HG02970 (cell line): ENCODE results near the gene CTR9.
"Not testable (repeated sequence)": the region's sequence is repeated elsewhere in the genome, so short reads cannot be mapped to it uniquely, and the experiment has no call there.

ENCODE experiments used
- ATAC-seq: cut with Tn5 transposase; IDR thresholded peaks from one replicate; pipeline ENCODE4 v1.9.1; 2021; ENCODE audit warnings: mild to moderate bottlenecking, moderate library complexity, moderate number of reproducible peaks; ENCODE audit not compliant: unreplicated experiment, low FRiP score

The CTR9 gene

GRCh38 chr11:10808553-10809372 is 57.7 kb downstream of the CTR9 start, which contains the start of gene EIF4G2:
EIF4G2 (minus strand) TSS chr11:10808926.
- ATAC-seq, result peak; percentile 95

GRCh38 chr11:10809373-10810160 is 58.5 kb downstream of the CTR9 start:
- ATAC-seq, result peak; percentile 13

- ATAC-seq, result no peak
These were observed 62.9 kb downstream of the CTR9 start for GRCh38 chr11:10813945-10814344.

GRCh38 chr11:10818594-10818993 is 67.5 kb downstream of the CTR9 start:
- no peak for ATAC-seq

GRCh38 chr11:10822491-10822890 is 71.4 kb downstream of the CTR9 start:
- not testable (repeated sequence) for ATAC-seq

GRCh38 chr11:10823152-10823579 is 72.1 kb downstream of the CTR9 start:
- no peak for ATAC-seq

GRCh38 chr11:10824888-10825287 is 73.8 kb downstream of the CTR9 start:
- ATAC-seq, result no peak

GRCh38 chr11:10828402-10828801 is 77.4 kb downstream of the CTR9 start:
- no peak for ATAC-seq

- no peak for ATAC-seq
These were observed 78.1 kb downstream of the CTR9 start for GRCh38 chr11:10829139-10829538.
